Astrocyte (in vitro differentiated cells and primary cell): ENCODE measurements around the gene AP5Z1. TPM values are rescaled to one million over a fixed set of nuclear protein-coding genes. Genes with fewer than 3 reads are reported as not detected.

ENCODE experiments used
- DNase-seq: peaks from one replicate; pipeline ENCODE4 v3.0.0-alpha.2; 2010; ENCODE audit warnings: low read depth
- FAIRE-seq: peaks from 2 replicates; lab custom pipeline; 2011; peaks lifted over from hg19 to GRCh38; lab: Jason Lieb, UNC
- H2AFZ ChIP-seq: 2 replicates; pipeline ENCODE4 v1.6.0; 2012; ENCODE audit warnings: low read depth, low read length, inconsistent platforms
- H3K27ac ChIP-seq: 2 replicates; pipeline ENCODE4 v1.5.1; 2011; ENCODE audit warnings: low read depth, low read length, inconsistent platforms
- H3K27me3 ChIP-seq: 2 replicates; pipeline ENCODE4 v1.6.0; 2011; ENCODE audit warnings: low read length, inconsistent platforms; ENCODE audit not compliant: insufficient read depth
- H3K36me3 ChIP-seq: 2 replicates; pipeline ENCODE4 v1.5.1; 2011; ENCODE audit warnings: low read length, inconsistent platforms; ENCODE audit not compliant: insufficient read depth
- H3K4me1 ChIP-seq: 2 replicates; pipeline ENCODE4 v1.5.1; 2011; ENCODE audit warnings: low read length, inconsistent platforms; ENCODE audit not compliant: insufficient read depth
- H3K4me2 ChIP-seq: 2 replicates; pipeline ENCODE4 v1.6.0; 2012; ENCODE audit warnings: low read length, inconsistent platforms
- H3K4me3 ChIP-seq: 2 replicates; pipeline ENCODE4 v1.5.1; 2011; ENCODE audit warnings: low read depth, mild to moderate bottlenecking, low read length, inconsistent platforms; ENCODE audit not compliant: insufficient read depth
- H3K79me2 ChIP-seq: 2 replicates; pipeline ENCODE4 v1.6.0; 2012; ENCODE audit warnings: mild to moderate bottlenecking, low read length, inconsistent platforms; ENCODE audit not compliant: insufficient read depth
- H3K9ac ChIP-seq: 2 replicates; pipeline ENCODE4 v1.6.0; 2012; ENCODE audit warnings: mild to moderate bottlenecking, low read length, inconsistent platforms
- H3K9me3 ChIP-seq: 2 replicates; pipeline ENCODE4 v1.5.1; 2012; ENCODE audit warnings: low read depth, mild to moderate bottlenecking, low read length, inconsistent platforms; ENCODE audit not compliant: insufficient read depth
- H4K20me1 ChIP-seq: 2 replicates; pipeline ENCODE4 v1.6.0; 2012; ENCODE audit warnings: low read length, inconsistent platforms; ENCODE audit not compliant: insufficient read depth
- H3K27ac Mint-ChIP-seq: one replicate; pipeline ENCODE4 v1.8.0; 2021; ENCODE audit warnings: mild to moderate bottlenecking, mixed read lengths; ENCODE audit not compliant: unreplicated experiment
- H3K27me3 Mint-ChIP-seq: one replicate; pipeline ENCODE4 v1.8.0; 2021; ENCODE audit warnings: low read depth, mixed read lengths; ENCODE audit not compliant: unreplicated experiment
- H3K36me3 Mint-ChIP-seq: one replicate; pipeline ENCODE4 v1.8.0; 2021; ENCODE audit warnings: low read depth, mixed read lengths; ENCODE audit not compliant: unreplicated experiment
- H3K4me1 Mint-ChIP-seq: one replicate; pipeline ENCODE4 v1.8.0; 2021; ENCODE audit warnings: low read depth, mixed read lengths; ENCODE audit not compliant: unreplicated experiment
- H3K4me3 Mint-ChIP-seq: one replicate; pipeline ENCODE4 v1.8.0; 2021; ENCODE audit warnings: mild to moderate bottlenecking, moderate library complexity, mixed read lengths; ENCODE audit not compliant: unreplicated experiment
- H3K9me3 Mint-ChIP-seq: one replicate; pipeline ENCODE4 v1.8.0; 2021; ENCODE audit warnings: mild to moderate bottlenecking, mixed read lengths; ENCODE audit not compliant: unreplicated experiment
- CTCF ChIP-seq: IDR thresholded peaks from 2 replicates; pipeline ENCODE4 v1.5.1; 2011; ENCODE audit warnings: low read depth, mild to moderate bottlenecking, inconsistent platforms, low read length, moderate library complexity; ENCODE audit not compliant: insufficient read depth
- EZH2 ChIP-seq: IDR thresholded peaks from 2 replicates; pipeline ENCODE4 v1.6.1; 2012; ENCODE audit warnings: mild to moderate bottlenecking, low read length, inconsistent platforms; ENCODE audit not compliant: insufficient read depth
- total RNA-seq: library from RNA; stranded (reverse); gene quantifications from 2 replicates; pipeline ENCODE4 v1.2.1, GENCODE V29; 2021

AP5Z1 gene
- total RNA-seq, 1 donor from 2014 or later = 75.6 TPM

- no peak overlapping the region for H3K27ac Mint-ChIP-seq
- no peaks in the 10 kb centered on the region for H3K27me3 ChIP-seq
- no peak for TF ChIP-seq EZH2
- no peak for TF ChIP-seq CTCF
- H3K4me2 ChIP-seq = no peak overlapping the region
- no peak overlapping the region for H3K9ac ChIP-seq
- H3K27ac ChIP-seq = no peak overlapping the region
- H3K4me1 Mint-ChIP-seq = peaks cover 1% of the 10 kb centered on the region
- H4K20me1 ChIP-seq = no peaks in the 10 kb centered on the region
- H3K4me1 ChIP-seq = no peaks in the 10 kb centered on the region
- no peaks in the 10 kb centered on the region for H3K79me2 ChIP-seq
- H2AFZ ChIP-seq = no peak overlapping the region
- H3K36me3 ChIP-seq = no peaks in the 10 kb centered on the region
- H3K9me3 ChIP-seq = no peaks in the 10 kb centered on the region
- FAIRE-seq = no peak
- no peak overlapping the region for H3K4me3 Mint-ChIP-seq
- no peak for DNase-seq
- H3K9me3 Mint-ChIP-seq = no peaks in the 10 kb centered on the region
- H3K27me3 Mint-ChIP-seq = peaks cover 19% of the 10 kb centered on the region
- no peak overlapping the region for H3K4me3 ChIP-seq
- H3K36me3 Mint-ChIP-seq = no peaks in the 10 kb centered on the region
These were observed 56.5 kb downstream of the AP5Z1 start for GRCh38 chr7:4831723-4832495.

- H3K4me1 Mint-ChIP-seq = peaks cover 6% of the 10 kb centered on the region
These were observed 57.3 kb downstream of the AP5Z1 start for GRCh38 chr7:4832711-4833110.

More at GRCh38 chr7:4832711-4833110, 57.3 kb downstream of the AP5Z1 start:
- Histone ChIP-seq H3K27ac (no peak overlapping the region), H3K36me3 (no peaks in the 10 kb centered on the region), H3K4me1 (no peaks in the 10 kb centered on the region), H3K79me2 (no peaks in the 10 kb centered on the region), H2AFZ (no peak overlapping the region), H3K9ac (no peak overlapping the region), H4K20me1 (no peaks in the 10 kb centered on the region), H3K9me3 (no peaks in the 10 kb centered on the region), H3K4me3 (no peak overlapping the region), H3K4me2 (no peak overlapping the region), H3K27me3 (no peaks in the 10 kb centered on the region)
- TF ChIP-seq EZH2 = no peak
- TF ChIP-seq CTCF = no peak
- H3K36me3 Mint-ChIP-seq = no peaks in the 10 kb centered on the region
- FAIRE-seq = no peak
- H3K9me3 Mint-ChIP-seq = no peaks in the 10 kb centered on the region
- H3K27me3 Mint-ChIP-seq = peaks cover 21% of the 10 kb centered on the region
- H3K27ac Mint-ChIP-seq = no peak overlapping the region
- no peak for DNase-seq
- H3K4me3 Mint-ChIP-seq = no peak overlapping the region
